SK-N-SH (cell line): ENCODE data around the gene LRRC1. TPM values are rescaled to one million over a fixed set of nuclear protein-coding genes. Genes with fewer than 3 reads are reported as not detected.

ENCODE experiments used
- CTCF ChIA-PET: fragments of 300-600, 350-600 bp; formaldehyde crosslinking; extraction: SDS; loops from one replicate; lab custom pipeline; 2021; lab: Yijun Ruan, JAX
- POLR2A ChIA-PET: fragments of 350-600 bp; sonication (Branson Sonifier 250); formaldehyde crosslinking; extraction: SDS; loops from one replicate; lab custom pipeline; 2020; ENCODE audit warnings: antibody characterized with exemption, inconsistent platforms; lab: Yijun Ruan, JAX
- DNase-seq: peaks from one replicate; pipeline ENCODE4 v3.0.0; 2012
- H2AFZ ChIP-seq: fragments of 200-600 bp; sonication (generic); 2 replicates; pipeline ENCODE4 v1.8.1; 2016; ENCODE audit warnings: antibody characterized with exemption, mild to moderate bottlenecking, low read depth
- H3F3A ChIP-seq: fragments of 200-600 bp; sonication (generic); replicated peaks from 2 replicates; pipeline ENCODE3; 2016; ENCODE audit warnings: antibody characterized with exemption, mild to moderate bottlenecking; ENCODE audit not compliant: insufficient read depth
- H3K27ac ChIP-seq, 2 experiments: fragments of 200-500 bp in 1 of 2; fragments of 200-600 bp in 1 of 2; sonication (Bioruptor generic) in 1 of 2; sonication (generic), shearing (Covaris generic) in 1 of 2; 2 replicates each; pipeline versions ENCODE4 v1.5.1 to v1.6.1; 2014 to 2016; ENCODE audit warnings: low read depth in 2 of 2, inconsistent platforms in 1 of 2, low read length in 1 of 2, mild to moderate bottlenecking in 1 of 2, mixed read lengths in 1 of 2
- H3K27me3 ChIP-seq: fragments of 200-600 bp; sonication (generic), shearing (Covaris generic); 2 replicates; pipeline ENCODE4 v1.6.1; 2016; ENCODE audit warnings: mixed run types; ENCODE audit not compliant: insufficient read depth
- H3K36me3 ChIP-seq, 2 experiments: fragments of 200-500 bp in 1 of 2; fragments of 200-600 bp in 1 of 2; sonication (Bioruptor generic) in 1 of 2; sonication (generic) in 1 of 2; replicated peaks in 1 of 2; 2 replicates each; pipeline versions ENCODE3 to v1.5.1; 2014 to 2016; ENCODE audit warnings: low read length in 1 of 2, mild to moderate bottlenecking in 1 of 2; ENCODE audit not compliant: insufficient read depth in 2 of 2, control insufficient read depth in 1 of 2
- H3K4me1 ChIP-seq, 2 experiments: fragments of 200-500 bp in 1 of 2; fragments of 200-600 bp in 1 of 2; sonication (Bioruptor generic) in 1 of 2; sonication (generic), shearing (Covaris generic) in 1 of 2; 2 replicates each; pipeline versions ENCODE4 v1.5.1 to v1.6.1; 2014 to 2016; ENCODE audit warnings: low read depth in 1 of 2, low read length in 1 of 2, mixed run types in 1 of 2; ENCODE audit not compliant: insufficient read depth in 2 of 2, control insufficient read depth in 1 of 2
- H3K4me2 ChIP-seq: fragments of 200-600 bp; sonication (generic), shearing (Covaris generic); 2 replicates; pipeline ENCODE4 v1.6.1; 2017; ENCODE audit warnings: mixed run types
- H3K4me3 ChIP-seq, 2 experiments: fragments of 200-500 bp in 1 of 2; fragments of 200-600 bp in 1 of 2; sonication (Bioruptor generic) in 1 of 2; sonication (generic), shearing (Covaris generic) in 1 of 2; 2 replicates each; pipeline versions ENCODE4 v1.5.1 to v1.8.1; 2014 to 2016; ENCODE audit warnings: low read depth in 2 of 2, inconsistent platforms in 1 of 2, low read length in 1 of 2, mild to moderate bottlenecking in 1 of 2, mixed read lengths in 1 of 2, moderate library complexity in 1 of 2
- H3K79me2 ChIP-seq: fragments of 200-600 bp; sonication (generic); 2 replicates; pipeline ENCODE4 v1.8.1; 2017; ENCODE audit warnings: mild to moderate bottlenecking; ENCODE audit not compliant: insufficient read depth
- H3K9ac ChIP-seq: fragments of 200-600 bp; sonication (generic); 2 replicates; pipeline ENCODE4 v1.6.1; 2017; ENCODE audit warnings: mixed run types
- H3K9me2 ChIP-seq: fragments of 200-600 bp; sonication (generic); 2 replicates; pipeline ENCODE4 v1.6.1; 2017; ENCODE audit warnings: mixed run types
- H3K9me3 ChIP-seq: fragments of 200-600 bp; sonication (generic); 2 replicates; pipeline ENCODE4 v1.6.1; 2017; ENCODE audit warnings: mixed run types, mild to moderate bottlenecking, moderate library complexity
- H4K20me1 ChIP-seq: fragments of 200-600 bp; sonication (generic); 2 replicates; pipeline ENCODE4 v1.6.1; 2017; ENCODE audit warnings: mild to moderate bottlenecking, mixed run types; ENCODE audit not compliant: insufficient read depth
- EP300 ChIP-seq, 2 experiments: IDR thresholded peaks; 2 replicates each; pipeline versions ENCODE4 v1.4.0 to v1.6.1; 2012; ENCODE audit warnings: borderline replicate concordance in 1 of 2, low read depth in 1 of 2, low read length in 1 of 2
- FOXJ3 ChIP-seq: sonication (generic); formaldehyde crosslinking; IDR thresholded peaks from 2 replicates; pipeline ENCODE4 v1.5.1; 2020; ENCODE audit warnings: mild to moderate bottlenecking, missing genetic modification reagents
- JUND ChIP-seq: IDR thresholded peaks from 2 replicates; pipeline ENCODE4 v1.4.0; 2012
- MAX ChIP-seq: IDR thresholded peaks from 2 replicates; pipeline ENCODE4 v1.4.0; 2012; ENCODE audit warnings: low read depth
- NFIC ChIP-seq: IDR thresholded peaks from 2 replicates; pipeline ENCODE4 v1.4.0; 2012; ENCODE audit warnings: borderline replicate concordance
- RCOR1 ChIP-seq: fragments of 150-350 bp; IDR thresholded peaks from 2 replicates; pipeline ENCODE4 v1.6.1; 2017; ENCODE audit warnings: antibody characterized with exemption, low read length
- SIN3A ChIP-seq: IDR thresholded peaks from 2 replicates; pipeline ENCODE4 v1.6.1; 2012; ENCODE audit warnings: low read depth, mild to moderate bottlenecking, low read length, moderate library complexity, borderline replicate concordance
- TCF12 ChIP-seq: IDR thresholded peaks from 2 replicates; pipeline ENCODE4 v1.4.0; 2012
- ZBTB33 ChIP-seq: IDR thresholded peaks from 2 replicates; pipeline ENCODE4 v1.4.0; 2012; ENCODE audit warnings: low read depth, borderline replicate concordance
- WGBS: methylation state at CpG from one replicate; pipeline ENCODE4 v1.1.6; 2017; ENCODE audit warnings: low lambda C conversion rate; 5-methylcytosine and 5-hydroxymethylcytosine counted together
- polyA plus RNA-seq, 3 experiments: library from polyadenylated mRNA; depleted of rRNA; stranded (reverse); fragments of >200 nt; gene quantifications; 2 replicates each; pipeline ENCODE4 v1.2.3, GENCODE V29; 2012
- TF ChIP-seq, protein P1 (sequence below): IDR thresholded peaks from 2 replicates; pipeline ENCODE4 v1.6.1; 2012; ENCODE audit warnings: mild to moderate bottlenecking, low read depth, low read length, moderate library complexity

Gene LRRC1
- polyA plus RNA-seq, 1 of the 3 experiments (the other 2 are of a cell fraction): 0.84 TPM

DNA sequence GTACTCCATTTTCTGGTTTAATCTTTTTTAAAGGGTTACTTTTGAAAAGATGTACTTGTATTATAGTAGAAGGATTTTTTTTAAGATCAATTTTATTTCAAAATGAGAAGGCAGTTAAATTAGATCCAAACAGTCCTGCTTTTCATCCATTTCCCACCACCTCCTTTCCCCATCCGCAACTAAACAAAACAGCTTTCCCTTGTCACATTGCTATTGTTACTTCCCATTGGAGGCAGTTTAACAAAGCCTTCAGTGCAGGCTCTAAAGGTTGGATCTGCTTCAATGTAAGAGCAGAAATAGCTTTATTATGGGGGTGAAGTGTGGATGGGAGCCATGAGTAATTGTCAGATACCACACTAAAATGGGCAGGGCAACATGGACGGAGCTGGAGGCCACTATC, 65.7 kb downstream of the LRRC1 start:
- H3K36me3 ChIP-seq: no peaks in the 10 kb centered on the region
- no peaks in the 10 kb centered on the region for H3F3A ChIP-seq
- H3K27ac ChIP-seq: no peak overlapping the region
- 23% methylated on average over 2 of the region's 2 CpGs for WGBS
- TF ChIP-seq RCOR1: no peak
- TF ChIP-seq JUND: no peak
- no peak for TF ChIP-seq EP300 (IDR thresholded peaks at IDR 0.05; ENCODE audit: borderline replicate concordance in 1 of 2, low read depth in 1 of 2, low read length in 1 of 2)
- TF ChIP-seq ZBTB33: no peak
- no peak for TF ChIP-seq TCF12
- TF ChIP-seq NFIC: no peak
- TF ChIP-seq SIN3A: no peak
- TF ChIP-seq, protein P1, sequence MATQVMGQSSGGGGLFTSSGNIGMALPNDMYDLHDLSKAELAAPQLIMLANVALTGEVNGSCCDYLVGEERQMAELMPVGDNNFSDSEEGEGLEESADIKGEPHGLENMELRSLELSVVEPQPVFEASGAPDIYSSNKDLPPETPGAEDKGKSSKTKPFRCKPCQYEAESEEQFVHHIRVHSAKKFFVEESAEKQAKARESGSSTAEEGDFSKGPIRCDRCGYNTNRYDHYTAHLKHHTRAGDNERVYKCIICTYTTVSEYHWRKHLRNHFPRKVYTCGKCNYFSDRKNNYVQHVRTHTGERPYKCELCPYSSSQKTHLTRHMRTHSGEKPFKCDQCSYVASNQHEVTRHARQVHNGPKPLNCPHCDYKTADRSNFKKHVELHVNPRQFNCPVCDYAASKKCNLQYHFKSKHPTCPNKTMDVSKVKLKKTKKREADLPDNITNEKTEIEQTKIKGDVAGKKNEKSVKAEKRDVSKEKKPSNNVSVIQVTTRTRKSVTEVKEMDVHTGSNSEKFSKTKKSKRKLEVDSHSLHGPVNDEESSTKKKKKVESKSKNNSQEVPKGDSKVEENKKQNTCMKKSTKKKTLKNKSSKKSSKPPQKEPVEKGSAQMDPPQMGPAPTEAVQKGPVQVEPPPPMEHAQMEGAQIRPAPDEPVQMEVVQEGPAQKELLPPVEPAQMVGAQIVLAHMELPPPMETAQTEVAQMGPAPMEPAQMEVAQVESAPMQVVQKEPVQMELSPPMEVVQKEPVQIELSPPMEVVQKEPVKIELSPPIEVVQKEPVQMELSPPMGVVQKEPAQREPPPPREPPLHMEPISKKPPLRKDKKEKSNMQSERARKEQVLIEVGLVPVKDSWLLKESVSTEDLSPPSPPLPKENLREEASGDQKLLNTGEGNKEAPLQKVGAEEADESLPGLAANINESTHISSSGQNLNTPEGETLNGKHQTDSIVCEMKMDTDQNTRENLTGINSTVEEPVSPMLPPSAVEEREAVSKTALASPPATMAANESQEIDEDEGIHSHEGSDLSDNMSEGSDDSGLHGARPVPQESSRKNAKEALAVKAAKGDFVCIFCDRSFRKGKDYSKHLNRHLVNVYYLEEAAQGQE: no peak
- POLR2A ChIA-PET: no interaction called here
- H3K27me3 ChIP-seq: peaks cover 21% of the 10 kb centered on the region; the same call in 1 of the 2 replicates
- DNase-seq: no peak
- H3K4me3 ChIP-seq: no peak overlapping the region
- no peaks in the 10 kb centered on the region for H3K79me2 ChIP-seq
- CTCF ChIA-PET: no interaction called here
- no peak overlapping the region for H3K9ac ChIP-seq
- H3K9me2 ChIP-seq: no peaks in the 10 kb centered on the region
- no peaks in the 10 kb centered on the region for H3K9me3 ChIP-seq
- H3K4me2 ChIP-seq: no peak overlapping the region
- no peak overlapping the region for H2AFZ ChIP-seq
- no peaks in the 10 kb centered on the region for H3K4me1 ChIP-seq
- H4K20me1 ChIP-seq: no peaks in the 10 kb centered on the region

- Histone ChIP-seq H4K20me1 (no peaks in the 10 kb centered on the region), H3K4me2 (no peak overlapping the region), H3K9me2 (no peaks in the 10 kb centered on the region), H3K36me3 (no peaks in the 10 kb centered on the region), H3K79me2 (no peaks in the 10 kb centered on the region), H3K4me1 (no peaks in the 10 kb centered on the region), H3K27me3 (peaks cover 21% of the 10 kb centered on the region; the same call in 1 of the 2 replicates), H3K27ac (no peak overlapping the region; a peak in 1 of 4 replicates), H3K9me3 (no peaks in the 10 kb centered on the region), H3K9ac (no peak overlapping the region), H3F3A (no peaks in the 10 kb centered on the region), H3K4me3 (no peak overlapping the region), H2AFZ (no peak overlapping the region)
- CTCF ChIA-PET: no interaction called here
- WGBS: 4% methylated on average over 3 of the region's 3 CpGs
- no peak for TF ChIP-seq FOXJ3
- no peak for TF ChIP-seq MAX
- no peak for TF ChIP-seq RCOR1
- POLR2A ChIA-PET: no interaction called here
- DNase-seq: no peak
These were observed 66.7 kb downstream of the LRRC1 start for GRCh38 chr6:53861518-53861917.
